Thyroid gland (tissue), 4 donors: ENCODE results near the gene UGT1A6. TPM values are rescaled to one million over a fixed set of nuclear protein-coding genes. Genes with fewer than 3 reads are reported as not detected.
"Not testable (repeated sequence)": the region's sequence is repeated elsewhere in the genome, so short reads cannot be mapped to it uniquely, and the experiment has no call there.

ENCODE experiments used
- DNase-seq, 2 donors: peaks; one replicate each; pipeline ENCODE4 v3.0.0-alpha.2; 2019
- H3K27ac ChIP-seq, 3 donors: fragments of 200-600 bp; sonication (generic); 1 replicate in 2 of 3; 2 replicates in 1 of 3; pipeline ENCODE4 v1.5.1; 2016 to 2019; ENCODE audit warnings: mild to moderate bottlenecking in 1 of 3, moderate library complexity in 1 of 3
- H3K27me3 ChIP-seq: fragments of 200-600 bp; sonication (generic); one replicate; pipeline ENCODE4 v1.5.1; 2019
- H3K36me3 ChIP-seq, 2 donors: fragments of 200-600 bp; sonication (generic); one replicate each; pipeline ENCODE4 v1.5.1; 2016 to 2019
- H3K4me1 ChIP-seq, 2 donors: fragments of 200-600 bp; sonication (generic); one replicate each; pipeline ENCODE4 v1.5.1; 2017 to 2019
- H3K4me3 ChIP-seq, 3 donors: fragments of 200-600 bp; sonication (generic); replicated peaks in 1 of 3; 1 replicate in 2 of 3; 2 replicates in 1 of 3; pipeline ENCODE4 v1.5.1; 2016; ENCODE audit warnings: mild to moderate bottlenecking in 1 of 3
- H3K9me3 ChIP-seq: fragments of 200-600 bp; sonication (generic); one replicate; pipeline ENCODE4 v1.5.1; 2017
- POLR2A ChIP-seq, 2 donors: fragments of 450-650 bp; IDR thresholded peaks; one replicate each; pipeline ENCODE4 v1.6.1; 2017; ENCODE audit warnings: antibody characterized with exemption in 2 of 2, mild to moderate bottlenecking in 2 of 2, moderate library complexity in 1 of 2
- WGBS, 2 donors: methylation state at CpG; one replicate each; pipeline ENCODE4 v1.1.5; 2017; 5-methylcytosine and 5-hydroxymethylcytosine counted together
- intact Hi-C: fragments of 100-400 bp; cut with DNase I; formaldehyde crosslinking; loops from one replicate; pipeline ENCODE4 v1.15.1; 2023
- total RNA-seq, 4 donors: library from RNA; depleted of rRNA; stranded (reverse); fragments of >200 nt; gene quantifications; one replicate each; pipeline ENCODE4 v1.2.3, GENCODE V29; 2016
- TF ChIP-seq, protein P1 (sequence below), 6 experiments: fragments of 200-600 bp in 3 of 6; fragments of 450-650 bp in 3 of 6; sonication (generic) in 3 of 6; IDR thresholded peaks; one replicate each; pipeline ENCODE4 v1.5.1; 2016 to 2019; ENCODE audit warnings: antibody characterized with exemption in 6 of 6, mild to moderate bottlenecking in 2 of 6, inconsistent platforms in 1 of 6, moderate library complexity in 1 of 6

UGT1A6 gene
- total RNA-seq, 4 donors from 2014 or later = 0.81 to 6.2 (median 3.5) TPM

DNA sequence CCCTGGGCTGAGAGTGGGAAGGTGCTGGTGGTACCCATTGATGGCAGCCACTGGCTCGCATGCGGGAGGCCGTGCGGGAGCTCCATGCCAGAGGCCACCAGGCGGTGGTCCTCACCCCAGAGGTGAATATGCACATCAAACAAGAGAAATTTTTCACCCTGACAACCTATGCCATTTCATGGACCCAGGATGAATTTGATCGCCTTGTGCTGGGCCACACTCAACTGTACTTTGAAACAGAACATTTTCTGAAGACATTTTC is 54.5 kb downstream of the UGT1A6 start:
- 86 to 99% methylated on average over 5 to 6 of the region's 6 CpGs for WGBS, 2 donors
- no peaks in the 10 kb centered on the region for H3K4me1 ChIP-seq
- DNase-seq = no peak
- no peak overlapping the region for H3K27ac ChIP-seq
- no peaks in the 10 kb centered on the region for H3K9me3 ChIP-seq
- no peaks in the 10 kb centered on the region for H3K27me3 ChIP-seq
- intact Hi-C loops = no loop called here
- TF ChIP-seq, protein P1, sequence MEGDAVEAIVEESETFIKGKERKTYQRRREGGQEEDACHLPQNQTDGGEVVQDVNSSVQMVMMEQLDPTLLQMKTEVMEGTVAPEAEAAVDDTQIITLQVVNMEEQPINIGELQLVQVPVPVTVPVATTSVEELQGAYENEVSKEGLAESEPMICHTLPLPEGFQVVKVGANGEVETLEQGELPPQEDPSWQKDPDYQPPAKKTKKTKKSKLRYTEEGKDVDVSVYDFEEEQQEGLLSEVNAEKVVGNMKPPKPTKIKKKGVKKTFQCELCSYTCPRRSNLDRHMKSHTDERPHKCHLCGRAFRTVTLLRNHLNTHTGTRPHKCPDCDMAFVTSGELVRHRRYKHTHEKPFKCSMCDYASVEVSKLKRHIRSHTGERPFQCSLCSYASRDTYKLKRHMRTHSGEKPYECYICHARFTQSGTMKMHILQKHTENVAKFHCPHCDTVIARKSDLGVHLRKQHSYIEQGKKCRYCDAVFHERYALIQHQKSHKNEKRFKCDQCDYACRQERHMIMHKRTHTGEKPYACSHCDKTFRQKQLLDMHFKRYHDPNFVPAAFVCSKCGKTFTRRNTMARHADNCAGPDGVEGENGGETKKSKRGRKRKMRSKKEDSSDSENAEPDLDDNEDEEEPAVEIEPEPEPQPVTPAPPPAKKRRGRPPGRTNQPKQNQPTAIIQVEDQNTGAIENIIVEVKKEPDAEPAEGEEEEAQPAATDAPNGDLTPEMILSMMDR (IDR thresholded peaks at IDR 0.05) = no peak
- TF ChIP-seq POLR2A (IDR thresholded peaks at IDR 0.05) = no peak
- no peak overlapping the region for H3K4me3 ChIP-seq
- no peaks in the 10 kb centered on the region for H3K36me3 ChIP-seq

DNA sequence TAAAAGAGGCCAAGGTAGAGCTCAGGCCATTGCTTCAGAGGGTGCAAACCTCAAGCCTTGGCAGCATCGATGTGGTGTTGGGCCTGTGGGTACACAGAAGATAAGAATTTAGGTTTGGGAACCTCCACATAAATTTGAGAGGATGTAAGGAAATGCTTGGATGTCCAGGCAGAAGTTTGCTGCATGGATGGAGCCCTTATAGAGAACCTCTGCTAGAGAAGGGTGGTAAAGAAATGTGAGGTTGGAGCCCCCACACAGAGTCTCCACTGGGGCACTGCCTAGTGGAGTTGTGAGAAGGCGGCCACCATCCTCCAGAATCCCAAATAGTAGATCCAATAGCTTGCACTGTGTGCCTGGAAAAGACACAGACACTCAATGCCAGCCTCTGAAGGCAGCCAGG is 58.0 kb downstream of the UGT1A6 start:
- intact Hi-C loops, H3K27ac ChIP-seq, DNase-seq, H3K9me3 ChIP-seq, H3K4me3 ChIP-seq, H3K36me3 ChIP-seq, H3K27me3 ChIP-seq, H3K4me1 ChIP-seq: not testable (repeated sequence)
- 74 to 92% methylated on average over 2 of the region's 2 CpGs for WGBS, 2 donors

GRCh38 chr2:233751212-233752009 is 58.7 kb downstream of the UGT1A6 start:
- H3K27ac ChIP-seq, H3K27me3 ChIP-seq, H3K9me3 ChIP-seq, DNase-seq, intact Hi-C loops, H3K36me3 ChIP-seq, H3K4me1 ChIP-seq, H3K4me3 ChIP-seq: not testable (repeated sequence)
- 79 to 86% methylated on average over 2 of the region's 2 CpGs for WGBS, 2 donors

GRCh38 chr2:233754872-233755611 is 62.4 kb downstream of the UGT1A6 start:
- WGBS, 2 donors = 88 to 95% methylated on average over 32 to 42 of the region's 44 CpGs
- no peak for DNase-seq
- intact Hi-C loops = no loop called here
- Histone ChIP-seq H3K4me3 (no peak overlapping the region), H3K4me1 (no peaks in the 10 kb centered on the region), H3K27me3 (no peaks in the 10 kb centered on the region), H3K27ac (no peak overlapping the region), H3K9me3 (no peaks in the 10 kb centered on the region), H3K36me3 (no peaks in the 10 kb centered on the region)
- no peak for TF ChIP-seq POLR2A (IDR thresholded peaks at IDR 0.05)
- TF ChIP-seq, protein P1 (IDR thresholded peaks at IDR 0.05) = no peak

DNA sequence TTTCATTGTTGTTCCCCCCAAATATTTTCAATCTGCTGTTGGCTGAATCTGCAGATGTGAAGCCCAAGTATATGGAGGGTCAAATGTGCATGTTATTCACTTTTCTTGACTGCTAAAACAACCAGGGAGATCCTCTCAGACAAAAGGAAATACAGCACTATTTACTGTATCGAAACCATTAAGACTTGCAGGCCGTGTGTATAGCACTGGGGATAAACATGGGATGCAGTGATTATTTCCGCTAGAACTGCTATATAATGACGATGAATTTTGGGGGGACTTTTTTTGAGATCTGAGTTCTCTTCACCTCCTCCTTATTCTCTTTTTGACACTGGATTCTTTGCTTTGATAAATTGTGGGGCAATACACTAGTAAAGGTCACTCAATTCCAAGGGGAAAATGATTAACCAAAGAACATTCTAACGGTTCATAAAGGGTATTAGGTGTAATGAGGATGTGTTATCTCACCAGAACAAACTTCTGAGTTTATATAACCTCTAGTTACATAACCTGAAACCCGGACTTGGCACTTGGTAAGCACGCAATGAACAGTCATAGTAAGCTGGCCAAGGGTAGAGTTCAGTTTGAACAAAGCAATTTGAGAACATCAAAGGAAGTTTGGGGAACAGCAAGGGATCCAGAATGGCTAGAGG is 63.9 kb downstream of the UGT1A6 start:
- H3K4me3 ChIP-seq = no peak overlapping the region
- no peak for TF ChIP-seq POLR2A (IDR thresholded peaks at IDR 0.05)
- TF ChIP-seq, protein P1 (IDR thresholded peaks at IDR 0.05) = no peak
- H3K27me3 ChIP-seq = no peaks in the 10 kb centered on the region
- WGBS, 2 donors = 81 to 82% methylated on average over 7 of the region's 7 CpGs
- H3K36me3 ChIP-seq = no peaks in the 10 kb centered on the region
- H3K4me1 ChIP-seq = no peaks in the 10 kb centered on the region
- intact Hi-C loops = no loop called here
- no peaks in the 10 kb centered on the region for H3K9me3 ChIP-seq
- H3K27ac ChIP-seq = no peak overlapping the region
- DNase-seq = no peak

- Histone ChIP-seq H3K4me1 (no peaks in the 10 kb centered on the region), H3K36me3 (no peaks in the 10 kb centered on the region), H3K27ac (no peak overlapping the region), H3K9me3 (no peaks in the 10 kb centered on the region), H3K4me3 (no peak overlapping the region), H3K27me3 (no peaks in the 10 kb centered on the region)
- no peak for TF ChIP-seq POLR2A (IDR thresholded peaks at IDR 0.05)
- TF ChIP-seq, protein P1 (IDR thresholded peaks at IDR 0.05) = no peak
- intact Hi-C loops = no loop called here
- no peak for DNase-seq
These were observed 65.5 kb downstream of the UGT1A6 start for GRCh38 chr2:233758141-233758540.
